HT1080 (cell line): ENCODE measurements around the gene TBC1D9B. TPM values are rescaled to one million over a fixed set of nuclear protein-coding genes. Genes with fewer than 3 reads are reported as not detected.
"Not testable (repeated sequence)": the region's sequence is repeated elsewhere in the genome, so short reads cannot be mapped to it uniquely, and the experiment has no call there.

Source experiments
- DNase-seq: peaks from one replicate; pipeline ENCODE4 v3.0.0-alpha.2; 2015; ENCODE audit warnings: low read depth
- total RNA-seq: library from RNA; depleted of rRNA; stranded (reverse); fragments of >200 nt; shearing (Covaris generic); gene quantifications from 2 replicates; pipeline ENCODE4 v1.2.3, GENCODE V29; 2014

The TBC1D9B gene
- total RNA-seq, 1 experiment from 2014 or later, result 46.2 TPM

DNA sequence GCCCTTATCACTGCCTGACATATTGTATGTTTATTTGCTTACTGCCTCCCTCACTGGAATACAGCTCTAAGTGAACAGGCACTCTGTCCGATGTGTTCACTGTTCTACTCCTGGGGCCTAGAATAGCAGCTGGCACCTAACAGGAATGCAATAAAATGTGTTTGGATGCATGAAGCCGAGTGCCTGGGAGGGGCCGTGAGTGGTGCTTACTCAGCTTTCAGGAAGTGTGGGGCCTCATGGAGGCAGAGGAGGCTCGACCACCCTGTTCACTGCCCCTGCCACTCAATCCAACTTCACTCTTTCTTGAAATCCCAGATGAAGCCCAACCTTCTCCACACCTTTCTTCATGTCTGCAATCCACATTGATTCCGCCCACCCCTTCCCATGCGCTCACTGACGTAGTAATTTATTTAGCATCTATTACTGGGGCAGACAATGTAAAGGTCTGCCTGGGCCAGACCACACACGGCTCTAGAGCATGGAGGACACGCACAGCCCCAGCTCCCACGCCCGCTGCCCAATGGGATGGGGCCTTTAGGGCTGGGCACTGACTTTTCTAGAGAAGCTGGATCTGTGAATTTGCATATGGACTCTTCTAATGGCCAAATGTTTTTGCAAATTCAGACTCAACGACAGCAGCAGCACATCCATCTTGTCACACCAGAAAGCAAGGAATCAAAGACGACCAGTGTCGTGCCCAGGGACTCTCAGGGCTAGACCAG lies 21.3 kb downstream of the TBC1D9B start:
- no peak for DNase-seq

DNA sequence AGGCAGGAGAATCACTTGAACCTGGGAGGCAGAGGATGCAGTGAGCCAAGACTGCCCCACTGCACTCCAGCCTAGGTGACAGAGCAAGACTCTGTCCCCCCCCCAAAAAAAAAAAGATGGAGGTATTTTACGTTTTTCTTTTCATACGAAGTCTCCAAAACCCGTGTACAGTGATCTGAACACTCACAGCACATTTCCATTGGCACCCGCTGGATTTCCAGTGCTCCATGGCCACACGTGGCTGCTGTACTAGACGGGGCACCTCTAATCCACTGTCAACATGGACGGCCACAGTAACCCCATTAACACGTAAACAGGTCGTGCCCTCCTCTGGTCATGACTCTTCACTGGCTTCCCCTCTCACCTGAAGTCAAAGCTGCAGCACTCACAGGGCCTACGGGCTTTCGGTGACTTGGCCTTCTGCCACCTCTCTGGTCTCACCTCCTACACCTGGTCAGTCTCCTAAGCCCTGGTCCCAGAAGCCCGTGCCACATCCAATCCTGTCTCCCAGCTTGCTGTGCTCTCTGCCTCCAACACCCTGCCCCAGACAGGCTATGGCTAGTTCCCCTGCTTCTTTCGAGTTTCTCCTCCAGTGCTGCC lies 22.1 kb downstream of the TBC1D9B start:
- DNase-seq, result no peak

DNA sequence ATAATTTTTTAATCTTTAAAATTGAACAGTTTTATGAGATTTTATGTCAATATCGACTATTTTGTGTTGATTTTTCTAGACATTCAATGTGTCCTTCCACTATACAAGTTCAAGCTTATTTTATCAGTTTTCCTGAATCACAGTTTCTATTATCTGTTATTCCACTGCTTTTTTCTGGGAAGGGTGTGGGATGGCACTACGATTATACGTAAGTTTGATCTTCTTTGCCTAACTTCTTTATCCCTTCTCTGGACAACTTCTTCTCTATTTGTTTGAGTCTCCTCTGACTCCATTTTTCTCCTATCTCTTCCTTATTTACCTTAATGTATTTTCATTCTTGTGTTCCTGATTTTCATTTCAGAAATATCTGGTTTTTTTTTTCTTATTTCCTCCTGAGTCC lies 24.5 kb downstream of the TBC1D9B start:
- no peak for DNase-seq

DNA sequence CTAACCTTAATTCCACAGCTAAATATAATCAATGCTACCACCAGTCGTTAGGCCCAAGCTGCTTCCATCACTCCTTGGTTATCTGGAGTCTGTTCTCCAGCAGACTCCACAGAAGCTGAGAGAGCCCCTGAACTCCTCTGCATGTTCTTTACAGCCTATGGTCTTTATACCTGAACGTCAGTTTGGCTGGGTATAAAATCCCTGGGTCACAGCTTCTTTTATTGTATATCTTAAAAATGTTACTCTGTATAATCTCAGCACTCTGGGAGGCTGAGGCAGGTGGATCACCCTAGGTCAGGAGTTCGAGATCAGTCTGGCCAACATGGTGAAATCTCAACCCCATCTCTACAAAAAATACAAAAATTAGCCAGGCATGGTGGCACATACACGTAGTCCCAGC lies 25.4 kb downstream of the TBC1D9B start:
- DNase-seq, result no peak

DNA sequence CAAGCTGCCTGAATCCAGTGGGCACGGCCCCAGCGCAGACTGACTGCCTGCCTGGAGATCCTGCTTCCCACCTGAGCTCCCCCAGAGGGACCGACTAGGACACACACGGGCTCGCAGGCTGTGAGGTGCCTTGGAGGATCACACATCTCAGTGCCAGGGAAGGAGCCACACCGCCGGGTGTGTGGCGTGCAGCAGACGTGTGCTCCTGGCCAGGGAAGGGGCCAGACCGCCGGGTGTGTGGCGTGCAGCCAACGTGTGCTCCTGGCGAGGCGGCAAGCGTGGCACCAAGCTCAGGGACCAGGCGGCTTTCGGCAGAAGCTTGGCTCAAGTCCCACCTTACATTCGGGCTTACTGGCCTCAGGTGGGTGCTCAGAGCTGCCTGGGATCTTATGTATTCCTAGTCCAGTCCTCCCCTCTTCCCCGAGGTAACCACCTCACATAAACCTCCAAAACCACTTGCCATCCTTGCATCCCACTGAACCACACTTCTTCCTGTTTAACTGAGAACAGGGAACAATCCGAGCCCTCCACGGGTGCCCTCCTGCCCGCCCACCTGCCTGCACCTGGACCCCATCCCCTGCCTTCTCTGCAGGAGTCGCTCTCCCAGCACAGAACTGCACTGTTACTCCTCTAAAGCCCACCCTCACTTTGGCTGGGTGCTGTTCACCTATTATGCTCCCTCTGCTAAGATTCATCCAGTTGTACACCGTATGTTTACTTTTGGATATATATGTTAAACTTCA lies 26.7 kb downstream of the TBC1D9B start:
- no peak for DNase-seq

GRCh38 chr5:179880066-179880650 lies 27.5 kb downstream of the TBC1D9B start:
- DNase-seq, result no peak

DNA sequence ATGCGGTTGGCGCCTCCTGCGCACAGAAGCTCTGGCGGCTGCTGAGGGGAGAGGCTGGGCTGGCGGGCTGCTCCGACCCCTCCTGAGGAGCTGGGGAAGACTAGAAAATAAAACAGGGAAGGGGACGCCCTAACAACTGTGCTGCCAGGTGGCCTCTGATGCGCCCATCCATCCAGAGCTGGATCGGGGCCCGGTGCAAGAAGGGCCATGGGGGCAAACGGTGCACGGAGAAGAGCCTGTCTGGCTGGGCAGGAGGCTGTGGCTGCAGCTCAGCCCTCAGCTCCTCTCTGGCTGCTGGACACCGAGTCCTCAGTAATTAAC lies 28.0 kb downstream of the TBC1D9B start:
- DNase-seq, result no peak

GRCh38 chr5:179879003-179879689 lies 28.6 kb downstream of the TBC1D9B start:
- no peak for DNase-seq

GRCh38 chr5:179878222-179879002 lies 29.3 kb downstream of the TBC1D9B start:
- no peak for DNase-seq

DNA sequence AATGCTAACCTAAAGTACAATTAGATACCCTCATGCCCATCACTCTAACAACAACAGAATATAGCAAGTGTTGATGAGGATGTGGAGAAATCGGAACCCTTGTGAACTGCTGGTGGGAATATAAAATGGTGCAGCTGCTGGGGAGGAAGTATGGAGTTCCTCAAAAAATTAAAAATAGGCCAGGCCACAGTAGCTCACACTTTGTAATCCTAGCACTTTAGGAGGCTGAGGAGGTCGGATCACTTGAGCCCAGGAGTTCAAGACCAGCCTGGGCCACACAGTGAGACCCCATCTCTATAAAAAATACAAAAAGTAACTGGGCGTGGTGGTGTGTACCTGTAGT lies 31.1 kb downstream of the TBC1D9B start:
- no peak for DNase-seq

GRCh38 chr5:179875741-179876609 lies 31.7 kb downstream of the TBC1D9B start:
- no peak for DNase-seq

GRCh38 chr5:179874536-179875292 lies 33.0 kb downstream of the TBC1D9B start:
- DNase-seq, result no peak

DNA sequence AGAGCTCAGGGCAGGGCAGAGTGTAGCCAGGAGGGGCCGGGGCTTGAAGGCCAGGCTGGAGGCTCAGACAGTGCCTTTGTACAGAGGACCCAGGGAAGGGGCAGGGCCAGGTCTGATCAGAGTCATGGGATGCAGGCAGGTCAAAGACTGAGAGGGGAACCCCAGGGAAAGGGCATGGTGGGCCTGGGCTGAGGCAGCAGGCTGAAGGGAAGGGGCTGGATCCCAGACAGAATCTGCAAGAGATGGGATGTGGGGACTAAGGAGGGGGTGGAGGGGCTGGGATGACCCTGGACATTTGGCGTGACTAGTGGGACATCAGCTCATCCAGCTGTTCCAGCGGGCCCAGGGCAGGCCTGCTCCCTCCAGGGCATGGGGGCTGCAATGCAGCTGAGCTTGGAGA lies 33.6 kb downstream of the TBC1D9B start:
- DNase-seq, result no peak

DNA sequence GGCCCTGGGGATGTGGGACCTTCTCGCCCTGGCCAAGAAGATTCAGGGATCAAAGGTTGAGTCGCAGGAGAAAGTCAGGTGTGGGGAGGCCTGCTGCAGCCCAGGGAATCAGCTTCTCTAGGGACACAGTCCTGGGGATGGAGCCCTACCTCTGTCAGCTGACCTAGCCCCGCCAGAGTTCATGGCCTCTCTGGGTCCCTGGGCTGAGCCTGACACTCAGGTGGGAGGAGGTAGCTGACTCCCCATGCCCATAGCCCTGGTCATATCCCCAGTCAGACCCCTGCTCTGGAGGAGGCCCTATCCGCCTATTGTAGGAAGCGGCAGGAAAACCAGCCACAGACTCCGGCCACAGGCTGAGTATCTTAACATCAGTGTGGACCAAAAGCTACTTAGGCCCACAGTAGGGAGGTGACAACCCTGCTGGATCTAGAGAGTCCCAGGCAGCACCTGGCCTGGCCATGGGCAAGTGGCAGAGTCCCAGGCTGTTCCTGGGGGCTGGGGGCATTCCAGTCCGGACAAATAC lies 34.0 kb downstream of the TBC1D9B start:
- DNase-seq, result no peak

DNA sequence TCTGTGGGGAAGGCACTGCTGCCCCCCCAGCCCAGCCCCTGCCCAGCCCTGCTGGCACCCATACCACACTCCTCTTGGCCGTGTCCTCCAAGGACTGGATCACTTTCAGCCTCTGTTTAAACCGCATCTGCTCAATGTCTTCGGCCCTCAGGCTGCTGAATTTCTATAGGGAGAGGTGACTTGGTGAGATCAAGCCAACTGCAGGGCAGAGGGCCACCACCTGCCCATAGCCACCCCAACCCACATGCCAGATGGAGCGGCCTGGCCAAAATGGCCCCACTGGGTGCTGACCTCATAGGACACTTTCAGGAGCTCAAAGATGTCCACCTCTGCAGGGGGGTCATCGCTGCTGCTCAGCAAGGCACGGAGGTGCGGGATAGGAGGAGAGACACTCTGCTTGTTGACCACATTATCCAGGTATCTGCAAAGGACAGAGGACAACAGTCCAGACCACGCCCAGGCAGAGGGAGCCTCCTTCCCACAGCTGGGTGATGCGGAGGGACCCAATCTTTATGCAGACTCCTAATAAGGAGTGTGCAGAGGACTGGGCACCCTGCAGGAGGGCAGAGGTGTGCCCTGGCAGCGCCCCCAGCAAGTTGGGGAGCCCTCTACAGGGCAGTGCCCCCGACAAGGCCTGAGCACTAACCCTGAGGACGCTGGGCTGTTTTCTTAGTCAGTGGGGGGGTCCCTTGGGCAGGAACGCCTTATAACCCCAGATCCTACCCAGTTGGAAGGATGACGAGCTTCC lies 34.7 kb downstream of the TBC1D9B start:
- DNase-seq, result no peak

GRCh38 chr5:179872055-179872827 lies 35.5 kb downstream of the TBC1D9B start:
- no peak for DNase-seq

DNA sequence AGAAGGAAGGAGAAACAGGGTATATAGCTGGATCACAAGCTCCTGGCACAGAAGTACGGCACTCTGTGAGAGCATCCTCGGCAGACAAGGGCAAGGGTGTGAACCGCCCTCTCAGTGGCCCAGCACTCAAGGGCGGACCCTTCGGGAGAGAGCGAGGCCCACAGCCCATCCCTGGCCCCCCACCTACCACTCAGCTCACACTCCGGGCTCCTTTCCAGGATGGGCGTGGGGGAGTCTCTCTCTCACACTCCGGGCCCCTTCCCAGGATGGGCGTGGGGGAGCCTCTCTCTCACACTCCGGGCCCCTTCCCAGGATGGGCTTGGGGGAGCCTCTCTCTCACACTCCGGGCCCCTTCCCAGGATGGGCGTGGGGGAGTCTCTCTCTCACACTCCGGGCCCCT lies 36.2 kb downstream of the TBC1D9B start:
- DNase-seq, result not testable (repeated sequence)

- no peak for DNase-seq
These were observed 36.7 kb downstream of the TBC1D9B start for GRCh38 chr5:179870952-179871351.
